Daoy (cell line): ENCODE measurements around the gene P2RX7. TPM values are rescaled to one million over a fixed set of nuclear protein-coding genes. Genes with fewer than 3 reads are reported as not detected.
"Not testable (repeated sequence)": the region's sequence is repeated elsewhere in the genome, so short reads cannot be mapped to it uniquely, and the experiment has no call there.

Source experiments
- DNase-seq: peaks from one replicate; pipeline ENCODE4 v3.0.0-alpha.2; 2015; ENCODE audit warnings: low read depth
- total RNA-seq: library from RNA; depleted of rRNA; stranded (reverse); fragments of >200 nt; shearing (Covaris generic); gene quantifications from 2 replicates; pipeline ENCODE4 v1.2.3, GENCODE V29; 2014

P2RX7 gene
- total RNA-seq, 1 experiment from 2014 or later, result 0.57 TPM

DNA sequence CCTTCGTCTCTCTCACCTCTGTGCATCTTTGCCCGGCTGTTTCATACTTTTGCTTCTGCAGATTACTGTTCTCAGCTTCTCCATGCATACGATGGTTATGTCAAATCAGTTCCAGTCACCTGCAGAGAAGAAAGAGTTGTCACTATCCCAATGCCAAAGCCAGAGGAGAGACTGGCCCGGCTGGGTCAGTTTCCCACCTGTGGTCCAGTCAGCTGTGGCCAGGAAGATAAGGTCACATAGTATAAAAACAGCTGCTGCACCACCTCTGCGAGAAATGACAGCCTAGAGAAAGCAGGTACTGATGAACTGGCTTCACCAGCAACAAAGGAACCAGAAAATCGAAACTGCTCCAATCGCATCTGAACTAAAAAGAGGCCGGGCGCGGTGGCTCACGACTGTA is 70.8 kb downstream of the P2RX7 start:
- DNase-seq, result no peak

- DNase-seq, result no peak
Observed at GRCh38 chr12:121205491-121205890, 72.8 kb downstream of the P2RX7 start.

- DNase-seq, result not testable (repeated sequence)
Observed at GRCh38 chr12:121208571-121208970, 75.9 kb downstream of the P2RX7 start.

DNA sequence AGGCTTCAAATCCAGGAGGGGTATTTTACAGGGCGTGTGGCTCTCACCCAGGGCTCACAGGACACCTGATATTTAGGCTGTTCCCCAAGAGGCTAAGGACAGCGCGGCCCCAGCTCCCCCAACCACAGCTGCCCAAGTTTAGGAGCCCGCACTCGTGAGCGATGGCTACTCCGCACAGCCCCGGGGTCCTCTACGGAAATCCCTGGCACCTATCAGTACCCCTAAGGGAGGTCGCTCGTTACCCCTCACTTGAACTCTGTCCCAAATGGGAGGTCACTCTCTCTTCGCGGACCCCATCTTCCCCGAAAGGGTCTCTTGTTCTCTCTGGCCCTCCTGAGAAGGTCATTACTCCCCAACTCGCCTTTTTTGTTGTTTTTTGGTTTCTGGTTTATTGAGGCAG is 76.5 kb downstream of the P2RX7 start:
- DNase-seq, result no peak

DNA sequence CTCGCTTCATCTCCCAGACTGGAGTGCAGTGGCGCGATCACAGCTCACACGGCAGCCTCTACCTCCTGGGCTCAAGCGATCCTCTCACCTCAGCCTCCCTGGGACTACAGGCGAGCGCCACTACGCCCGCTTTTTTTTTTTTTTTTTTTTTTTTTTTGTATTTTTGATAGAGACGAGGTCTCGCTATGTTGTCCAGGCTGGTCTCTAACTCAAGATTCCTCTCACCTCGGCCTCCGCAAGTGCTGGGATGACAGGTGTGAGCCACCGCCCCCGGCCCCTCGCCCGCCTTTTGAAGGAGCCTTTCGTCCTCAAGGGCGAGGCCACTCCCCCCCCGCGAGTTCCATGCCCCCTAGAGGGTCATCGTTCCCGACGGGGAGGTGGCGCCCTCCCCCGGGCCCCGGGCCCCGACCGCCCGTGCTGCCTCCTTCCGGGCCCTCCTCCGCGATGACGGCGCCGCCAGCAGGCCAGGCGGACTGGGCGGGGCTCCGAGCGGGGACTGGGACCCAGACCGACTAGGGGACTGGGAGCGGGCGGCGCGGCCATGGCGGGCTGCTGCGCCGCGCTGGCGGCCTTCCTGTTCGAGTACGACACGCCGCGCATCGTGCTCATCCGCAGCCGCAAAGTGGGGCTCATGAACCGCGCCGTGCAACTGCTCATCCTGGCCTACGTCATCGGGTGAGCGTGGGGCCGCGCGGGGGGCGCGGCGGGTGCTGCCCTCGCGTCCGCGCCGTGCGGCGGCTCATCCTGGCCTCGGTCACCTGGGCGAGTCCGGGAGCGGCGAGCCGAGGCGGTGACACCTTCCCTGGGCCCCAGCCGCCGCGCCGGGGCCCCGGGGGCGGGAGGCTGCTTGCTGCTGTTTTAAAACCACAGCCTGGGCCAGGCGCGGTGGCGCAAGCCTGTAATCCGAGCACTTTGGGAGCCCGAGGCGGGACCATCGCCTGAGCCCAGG is 77.2 kb downstream of the P2RX7 start, which contains the start of gene P2RX4:
P2RX4 (plus strand) TSS at position 506 of the 949 bp plus-strand sequence; CDS start at position 542, 36 bp downstream.
- peak; percentile 88 for DNase-seq

GRCh38 chr12:121212875-121213274 is 80.2 kb downstream of the P2RX7 start:
- DNase-seq, result no peak

- DNase-seq, result peak; percentile 30
Observed at GRCh38 chr12:121214166-121214777, 81.6 kb downstream of the P2RX7 start.

DNA sequence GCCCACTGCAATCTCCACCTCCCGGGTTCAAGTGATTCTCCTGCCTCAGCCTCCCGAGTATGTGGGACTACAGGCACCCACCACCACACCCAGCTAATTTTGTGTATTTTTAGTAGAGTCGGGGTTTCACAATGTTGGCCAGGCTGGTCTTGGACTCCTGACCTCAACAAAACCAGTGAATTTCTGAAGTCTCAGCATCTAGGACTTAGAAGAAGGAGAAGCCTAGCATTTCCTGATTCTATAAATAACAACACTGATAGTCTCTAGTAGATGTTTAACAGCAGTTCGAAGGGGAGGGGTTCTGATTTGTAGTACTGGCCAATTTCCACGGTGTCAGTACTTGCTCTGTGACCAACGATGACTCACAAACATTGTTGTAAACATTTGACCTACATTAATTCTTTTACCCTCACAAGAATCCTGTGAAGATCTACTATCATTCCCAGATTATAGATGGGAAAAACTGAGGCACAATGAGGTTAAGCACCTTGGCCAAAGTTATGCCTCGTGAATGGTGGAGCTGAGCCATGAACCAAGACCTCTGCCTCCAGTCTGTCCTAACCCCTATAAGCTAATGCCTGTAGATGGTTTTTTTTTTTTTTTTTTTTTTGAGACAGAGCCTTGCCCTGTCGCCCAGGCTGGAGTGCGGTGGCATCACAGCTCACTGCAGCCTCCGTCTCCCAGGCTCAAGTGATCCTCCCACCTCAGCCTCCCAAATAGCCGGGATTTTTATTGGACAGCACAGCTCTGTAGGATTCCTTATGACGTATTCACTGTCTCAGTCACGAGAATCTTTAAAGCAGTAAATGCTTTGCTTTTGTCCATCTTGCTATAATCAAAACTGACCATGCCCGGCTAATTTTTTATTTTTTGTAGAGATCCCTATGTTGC is 82.4 kb downstream of the P2RX7 start:
- DNase-seq, result peak; percentile 77

GRCh38 chr12:121216102-121216501 is 83.4 kb downstream of the P2RX7 start:
- no peak for DNase-seq

DNA sequence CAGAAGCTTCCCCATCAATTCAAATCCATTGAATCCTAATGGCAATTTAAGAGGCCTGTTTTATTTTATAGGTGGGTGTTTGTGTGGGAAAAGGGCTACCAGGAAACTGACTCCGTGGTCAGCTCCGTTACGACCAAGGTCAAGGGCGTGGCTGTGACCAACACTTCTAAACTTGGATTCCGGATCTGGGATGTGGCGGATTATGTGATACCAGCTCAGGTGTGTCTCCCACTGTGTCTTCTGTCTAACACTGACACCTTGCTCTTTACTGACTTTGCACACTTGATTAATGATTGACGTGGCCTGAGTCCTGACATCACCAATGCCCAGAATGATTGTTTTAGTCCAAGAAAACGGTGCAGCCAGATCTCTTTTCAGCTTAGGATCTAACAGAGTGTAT is 84.4 kb downstream of the P2RX7 start:
- no peak for DNase-seq

- DNase-seq, result no peak
Observed at GRCh38 chr12:121217761-121218160, 85.1 kb downstream of the P2RX7 start.

DNA sequence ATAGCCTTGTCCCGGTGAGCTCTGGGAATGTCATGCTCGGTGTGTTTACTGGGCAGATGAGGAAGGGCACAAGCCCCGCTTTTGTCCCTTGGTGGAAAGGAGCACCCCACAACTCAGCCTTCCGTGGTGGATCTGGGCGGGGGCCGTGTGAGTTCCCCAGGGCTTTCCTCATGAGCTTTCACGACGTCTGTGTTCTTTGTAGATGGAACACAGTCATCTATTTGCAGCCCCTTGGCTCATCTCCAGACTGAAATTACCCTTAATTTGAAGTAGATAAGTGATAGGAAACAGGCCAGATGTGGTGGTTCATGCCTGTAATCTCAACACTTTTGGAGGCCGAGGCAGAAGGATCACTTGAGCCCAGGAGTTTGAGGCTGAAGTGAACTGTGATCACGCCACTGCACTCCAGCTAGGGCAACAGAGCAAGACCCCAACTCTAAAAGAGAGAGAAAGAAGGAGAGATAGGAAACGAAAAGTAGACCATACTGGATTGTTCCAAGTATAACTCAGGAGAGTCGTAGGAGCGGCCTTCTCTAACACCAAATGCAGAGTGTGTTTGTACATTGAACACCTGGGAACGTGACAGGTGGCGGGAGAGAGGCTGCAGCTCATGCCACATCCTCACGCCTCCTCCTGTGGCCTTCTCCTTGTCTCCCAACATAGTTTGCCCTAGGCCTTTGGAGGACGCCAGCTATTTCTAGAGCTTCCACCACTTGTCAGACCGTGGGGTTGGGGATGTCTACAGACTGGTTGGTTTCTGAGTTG is 86.1 kb downstream of the P2RX7 start:
- DNase-seq, result no peak

GRCh38 chr12:121219353-121219986 is 86.8 kb downstream of the P2RX7 start:
- DNase-seq, result no peak

DNA sequence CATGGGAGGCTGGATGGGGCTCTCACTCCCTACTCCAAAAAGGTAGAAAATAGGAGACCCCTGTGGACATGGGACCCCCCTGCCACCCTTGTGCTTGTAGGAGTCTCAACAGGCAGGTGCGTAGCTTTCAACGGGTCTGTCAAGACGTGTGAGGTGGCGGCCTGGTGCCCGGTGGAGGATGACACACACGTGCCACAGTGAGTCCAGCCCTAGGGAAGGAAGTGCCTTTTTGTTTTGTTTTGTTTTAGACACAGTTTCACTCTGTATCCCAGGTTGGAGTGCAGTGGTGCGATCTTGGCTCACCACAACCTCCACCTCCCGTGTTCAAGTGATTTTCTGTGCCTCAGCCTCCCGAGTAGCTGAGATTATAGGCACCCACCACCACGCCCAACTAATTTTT is 90.2 kb downstream of the P2RX7 start:
- no peak for DNase-seq

- peak; percentile 29 for DNase-seq
Observed at GRCh38 chr12:121223292-121224285, 90.9 kb downstream of the P2RX7 start.

DNA sequence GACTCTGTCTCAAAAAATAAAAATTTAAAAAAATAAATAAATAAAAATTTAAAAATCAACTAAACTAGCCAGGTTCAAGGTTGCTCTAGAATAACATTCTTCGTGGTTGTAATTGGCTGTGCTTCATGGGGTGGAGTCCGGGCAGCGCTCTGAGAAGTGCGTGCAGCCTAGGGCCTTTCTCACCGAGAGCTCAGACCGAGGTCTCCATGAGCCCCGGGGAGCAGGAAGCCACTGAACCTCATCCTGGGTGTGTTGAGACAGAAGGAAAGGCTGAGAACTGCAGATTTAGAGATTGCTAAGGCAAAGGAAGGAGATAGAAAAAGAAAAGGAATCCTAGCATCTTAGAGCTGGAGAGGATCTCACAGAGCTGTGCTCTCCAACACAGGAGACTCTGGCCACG is 91.9 kb downstream of the P2RX7 start:
- DNase-seq, result no peak

DNA sequence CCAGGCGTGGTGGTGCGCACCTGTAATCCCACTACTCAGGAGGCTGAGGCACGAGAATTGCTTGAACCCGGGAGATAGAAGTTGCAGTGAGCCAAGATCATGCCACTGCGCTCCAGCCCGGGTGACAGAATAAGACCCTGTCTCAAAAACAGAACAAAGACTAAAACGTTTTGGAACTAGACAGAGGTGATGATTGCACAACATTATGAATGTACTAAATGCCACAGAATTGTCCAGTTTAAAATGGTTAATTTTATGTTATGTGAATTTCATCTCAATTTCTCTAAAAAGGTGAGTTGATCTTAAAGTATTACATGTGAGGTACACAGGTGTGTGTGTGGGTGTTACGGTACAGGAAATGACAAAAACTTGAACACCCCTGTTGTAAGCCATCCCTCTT is 93.7 kb downstream of the P2RX7 start:
- no peak for DNase-seq

- not testable (repeated sequence) for DNase-seq
Observed at GRCh38 chr12:121226871-121227270, 94.2 kb downstream of the P2RX7 start.

DNA sequence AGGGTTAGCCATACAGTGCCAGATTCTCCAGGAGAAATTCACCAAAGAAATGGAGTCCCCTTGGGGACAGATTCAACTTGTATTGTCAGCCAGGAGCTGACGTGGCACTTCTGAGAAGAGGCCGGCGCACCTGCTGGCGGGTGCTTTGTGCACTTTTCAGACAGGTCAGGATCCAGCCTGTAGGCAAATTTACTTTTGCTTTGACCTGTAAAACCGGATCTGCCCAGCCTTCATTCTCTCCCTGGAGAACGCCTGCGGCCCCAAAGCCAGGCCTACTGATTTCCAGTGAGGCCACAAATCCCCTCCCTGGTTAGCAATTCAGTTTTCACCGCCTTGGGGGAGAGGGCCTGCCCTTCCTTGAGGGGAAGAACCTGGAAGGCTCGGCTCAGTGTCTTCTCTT is 94.6 kb downstream of the P2RX7 start:
- no peak for DNase-seq
